ENCODE results near the gene SERGEF. TPM values are rescaled to one million over a fixed set of nuclear protein-coding genes. Genes with fewer than 3 reads are reported as not detected.

The SERGEF gene
- total RNA-seq, 1 experiment from 2014 or later, result 31.4 TPM

DNA sequence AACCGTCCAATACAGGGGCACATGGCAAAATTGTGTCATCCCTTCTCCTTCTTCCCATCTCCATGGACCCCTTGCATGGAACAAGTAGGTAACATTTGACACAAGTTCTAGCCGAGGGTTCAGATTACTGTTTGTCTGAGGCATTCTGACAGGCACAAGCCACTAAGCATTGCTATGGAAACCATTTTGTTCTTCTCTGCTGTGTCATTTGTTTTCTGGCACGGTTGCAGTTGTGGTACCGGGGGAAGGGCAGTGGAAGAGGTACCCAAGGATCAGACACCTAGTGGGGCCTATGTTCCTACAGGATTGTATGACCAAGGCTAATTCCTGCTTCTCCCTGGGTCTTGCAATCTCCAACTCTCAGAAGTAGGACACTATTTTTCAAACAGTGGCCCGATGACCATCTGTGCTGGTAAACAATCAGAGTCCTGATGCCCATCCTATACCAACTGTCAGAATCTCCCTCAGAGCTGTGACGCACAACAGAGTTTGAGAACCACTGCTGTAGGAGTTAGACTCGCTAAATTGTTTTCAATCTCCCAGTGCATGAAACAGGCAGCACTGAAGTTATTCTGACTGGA lies 209.0 kb downstream of the SERGEF start:
- H3K36me3 Mint-ChIP-seq (ENCODE audit: insufficient read depth in 1 of 3, low read depth in 3 of 3), result peaks cover 0 to 6% (median 2%) of the 10 kb centered on the region in 3 experiments; a peak in 3 of 7 replicates
- DNase-seq, result no peak

More for the DNA sequence above, 209.0 kb downstream of the SERGEF start:
- Histone ChIP-seq H2AFZ (ENCODE audit: low read length) (no peak overlapping the region), H3T11ph (ENCODE audit: low read length) (no peak overlapping the region), H4K8ac (replicated peaks; ENCODE audit: insufficient read length, low read depth, low read length) (no peak overlapping the region), H4K20me1 (ENCODE audit: control insufficient read depth, insufficient read depth, insufficient read length) (no peaks in the 10 kb centered on the region), H3K18ac (ENCODE audit: insufficient read length, low read depth, low read length) (no peak overlapping the region), H2BK120ac (ENCODE audit: low read depth, low read length, poor library complexity, severe bottlenecking) (no peak overlapping the region), H3K14ac (ENCODE audit: insufficient read depth, low read length) (no peak overlapping the region), H4K5ac (ENCODE audit: insufficient read length, low read depth, low read length) (no peak overlapping the region), H3K79me1 (ENCODE audit: insufficient read depth, low read depth, low read length, poor library complexity, severe bottlenecking) (no peaks in the 10 kb centered on the region), H3K4ac (ENCODE audit: low read depth, low read length) (no peak overlapping the region), H3K27ac (ENCODE audit: insufficient read length, low read depth, low read length) (no peak overlapping the region), H2AK5ac (ENCODE audit: insufficient read length, low read length) (no peak overlapping the region), H2BK5ac (ENCODE audit: insufficient read length, low read length) (no peak overlapping the region), H3K4me2 (ENCODE audit: insufficient read depth, insufficient read length, low read length) (no peak overlapping the region), H3K56ac (ENCODE audit: insufficient read length, low read depth, low read length) (no peak overlapping the region), H3K79me2 (ENCODE audit: insufficient read depth, low read length) (no peaks in the 10 kb centered on the region), H3K23ac (ENCODE audit: insufficient read length, low read depth, low read length) (no peak overlapping the region), H3K4me1 (ENCODE audit: insufficient read depth, low read length) (0 out of 2 replicates have a peak, but pooled peaks cover 2% of the 10 kb centered on the region), H3K23me2 (ENCODE audit: insufficient read length, low read depth, low read length, poor library complexity, severe bottlenecking) (no peaks in the 10 kb centered on the region), H2BK15ac (ENCODE audit: low read depth, low read length) (no peak overlapping the region), H2BK20ac (ENCODE audit: low read depth, low read length, poor library complexity, severe bottlenecking) (no peak overlapping the region), H4K91ac (ENCODE audit: insufficient read length, low read depth, low read length) (no peak overlapping the region), H3K9me3 (ENCODE audit: control insufficient read depth, low read depth, low read length) (no peaks in the 10 kb centered on the region), H2BK12ac (ENCODE audit: insufficient read length, low read depth, low read length) (no peak overlapping the region), H3K9ac (ENCODE audit: extremely low read depth, insufficient read length, low read length) (no peak overlapping the region), H3K27me3 (ENCODE audit: insufficient read depth, low read length) (0 out of 2 replicates have a peak, but pooled peaks cover 2% of the 10 kb centered on the region)
- peaks cover 10% of the 10 kb centered on the region for H3K27me3 Mint-ChIP-seq (ENCODE audit: low read depth)
- TF ChIP-seq, protein P1, sequence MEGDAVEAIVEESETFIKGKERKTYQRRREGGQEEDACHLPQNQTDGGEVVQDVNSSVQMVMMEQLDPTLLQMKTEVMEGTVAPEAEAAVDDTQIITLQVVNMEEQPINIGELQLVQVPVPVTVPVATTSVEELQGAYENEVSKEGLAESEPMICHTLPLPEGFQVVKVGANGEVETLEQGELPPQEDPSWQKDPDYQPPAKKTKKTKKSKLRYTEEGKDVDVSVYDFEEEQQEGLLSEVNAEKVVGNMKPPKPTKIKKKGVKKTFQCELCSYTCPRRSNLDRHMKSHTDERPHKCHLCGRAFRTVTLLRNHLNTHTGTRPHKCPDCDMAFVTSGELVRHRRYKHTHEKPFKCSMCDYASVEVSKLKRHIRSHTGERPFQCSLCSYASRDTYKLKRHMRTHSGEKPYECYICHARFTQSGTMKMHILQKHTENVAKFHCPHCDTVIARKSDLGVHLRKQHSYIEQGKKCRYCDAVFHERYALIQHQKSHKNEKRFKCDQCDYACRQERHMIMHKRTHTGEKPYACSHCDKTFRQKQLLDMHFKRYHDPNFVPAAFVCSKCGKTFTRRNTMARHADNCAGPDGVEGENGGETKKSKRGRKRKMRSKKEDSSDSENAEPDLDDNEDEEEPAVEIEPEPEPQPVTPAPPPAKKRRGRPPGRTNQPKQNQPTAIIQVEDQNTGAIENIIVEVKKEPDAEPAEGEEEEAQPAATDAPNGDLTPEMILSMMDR (conservative IDR thresholded peaks at IDR 0.05), result no peak
- peaks cover 23 to 28% of the 10 kb centered on the region in 2 experiments for H3K4me1 Mint-ChIP-seq
- no peak overlapping the region for H3K4me3 Mint-ChIP-seq
- no CpG with 5 or more reads among the region's 7 CpGs for WGBS (ENCODE audit: extremely low coverage, insufficient read length, low lambda C conversion rate)
- peaks cover 2 to 7% of the 10 kb centered on the region in 2 experiments; a peak in 2 of 5 replicates for H3K9me3 Mint-ChIP-seq
- H3K27ac Mint-ChIP-seq, result no peak overlapping the region
